Measurements from ENCODE around the gene INHBE.

Gene INHBE

DNA sequence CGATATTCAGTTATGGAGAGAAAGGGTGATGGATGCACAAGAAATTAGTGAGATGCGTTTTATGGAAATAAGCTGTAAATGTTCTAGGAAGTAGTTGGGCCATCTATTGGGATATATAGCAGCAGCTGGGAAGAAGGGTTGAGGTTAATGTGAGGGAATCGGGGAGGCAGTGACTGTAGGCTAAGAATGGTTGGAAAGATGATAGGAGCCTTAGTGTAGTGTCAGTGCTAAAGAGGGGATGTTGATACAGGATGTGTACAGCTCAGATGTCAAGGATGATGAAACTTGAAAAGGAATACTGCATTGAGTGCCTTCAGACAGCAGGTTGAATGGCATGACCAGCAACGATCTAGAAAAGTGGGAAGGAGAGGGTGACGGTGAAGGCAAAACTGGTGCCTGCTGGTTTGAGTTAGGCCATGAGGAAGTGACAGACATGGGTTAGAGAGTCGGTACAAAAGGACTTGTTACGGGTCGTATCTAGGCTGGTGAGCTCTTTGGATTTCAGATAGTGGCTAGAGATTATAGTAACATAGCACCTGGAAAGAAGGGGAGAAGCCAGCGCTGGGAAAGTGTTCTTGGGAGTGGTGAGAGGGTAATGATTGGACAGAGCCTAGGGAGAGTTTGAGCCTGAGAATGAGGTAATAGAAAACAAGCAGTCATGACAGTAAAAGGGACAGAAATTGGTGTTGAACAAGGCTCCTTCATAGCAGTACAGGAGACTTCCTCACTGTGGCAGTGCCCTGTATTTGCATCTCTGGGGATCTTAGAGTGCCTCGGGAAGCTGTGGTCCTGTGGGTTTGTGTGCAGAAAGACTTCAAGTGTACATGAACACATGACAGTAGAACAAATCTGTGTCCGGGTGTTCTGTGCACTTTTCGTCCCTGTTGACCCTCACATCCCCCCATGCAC is 42.4 kb downstream of the INHBE start:
- H3K9ac ChIP-seq (ENCODE audit: low read depth, low read length): no peak overlapping the region
- H4K20me1 ChIP-seq (ENCODE audit: insufficient read depth, low read length): peaks cover 28% of the 10 kb centered on the region; the same call in 1 of the 2 replicates
- H3K4me2 ChIP-seq (ENCODE audit: insufficient read depth, low read length): no peak overlapping the region
- H3K4me3 ChIP-seq (ENCODE audit: low read depth in 1 of 2, low read length in 2 of 2): no peak overlapping the region
- DNase-seq (no peak), ATAC-seq (ENCODE audit: insufficient read depth, low read depth) (peak; percentile 27)
- H3K27me3 ChIP-seq (ENCODE audit: insufficient read depth, low read length, poor library complexity): no peaks in the 10 kb centered on the region
- H3K9me3 ChIP-seq (ENCODE audit: insufficient read depth, low read length, severe bottlenecking): no peaks in the 10 kb centered on the region
- no peak overlapping the region for H3K27ac ChIP-seq (ENCODE audit: low read length)
- peaks cover 73% of the 10 kb centered on the region for H3K36me3 ChIP-seq (ENCODE audit: insufficient read depth, low read length)
- TF ChIP-seq CTCF (IDR thresholded peaks at IDR 0.05; ENCODE audit: borderline replicate concordance, extremely low read depth, low read length, poor library complexity, severe bottlenecking) (no peak), EZH2 (IDR thresholded peaks at IDR 0.05; ENCODE audit: borderline replicate concordance, low read depth, low read length, severe bottlenecking) (no peak)
- peaks cover 48% of the 10 kb centered on the region for H3K79me2 ChIP-seq (ENCODE audit: insufficient read depth, low read length)
- no peak overlapping the region for H2AFZ ChIP-seq (ENCODE audit: low read depth, low read length)
- no peaks in the 10 kb centered on the region for H3K4me1 ChIP-seq (ENCODE audit: insufficient read depth, low read length)

- Histone ChIP-seq H3K27me3 (ENCODE audit: insufficient read depth, low read length, poor library complexity) (no peaks in the 10 kb centered on the region), H3K79me2 (ENCODE audit: insufficient read depth, low read length) (peaks cover 42% of the 10 kb centered on the region), H3K4me2 (ENCODE audit: insufficient read depth, low read length) (no peak overlapping the region), H3K9me3 (ENCODE audit: insufficient read depth, low read length, severe bottlenecking) (no peaks in the 10 kb centered on the region), H4K20me1 (ENCODE audit: insufficient read depth, low read length) (peaks cover 23% of the 10 kb centered on the region; the same call in 1 of the 2 replicates), H3K36me3 (ENCODE audit: insufficient read depth, low read length) (peaks cover 74% of the 10 kb centered on the region), H3K27ac (ENCODE audit: low read length) (no peak overlapping the region), H2AFZ (ENCODE audit: low read depth, low read length) (no peak overlapping the region), H3K4me3 (ENCODE audit: low read depth in 1 of 2, low read length in 2 of 2) (no peak overlapping the region), H3K9ac (ENCODE audit: low read depth, low read length) (no peak overlapping the region), H3K4me1 (ENCODE audit: insufficient read depth, low read length) (no peaks in the 10 kb centered on the region)
- ATAC-seq (ENCODE audit: insufficient read depth, low read depth) (peak; percentile 34; the same call in 1 of the 3 replicates), DNase-seq (no peak)
- TF ChIP-seq EZH2 (IDR thresholded peaks at IDR 0.05; ENCODE audit: borderline replicate concordance, low read depth, low read length, severe bottlenecking) (no peak), CTCF (IDR thresholded peaks at IDR 0.05; ENCODE audit: borderline replicate concordance, extremely low read depth, low read length, poor library complexity, severe bottlenecking) (no peak)
Measured at GRCh38 chr12:57498132-57498502, 43.0 kb downstream of the INHBE start.

GRCh38 chr12:57498571-57498970 is 43.5 kb downstream of the INHBE start:
- H3K4me1 ChIP-seq (ENCODE audit: insufficient read depth, low read length): no peaks in the 10 kb centered on the region
- no peak overlapping the region for H3K4me2 ChIP-seq (ENCODE audit: insufficient read depth, low read length)
- TF ChIP-seq CTCF (IDR thresholded peaks at IDR 0.05; ENCODE audit: borderline replicate concordance, extremely low read depth, low read length, poor library complexity, severe bottlenecking) (no peak), EZH2 (IDR thresholded peaks at IDR 0.05; ENCODE audit: borderline replicate concordance, low read depth, low read length, severe bottlenecking) (no peak)
- H3K9me3 ChIP-seq (ENCODE audit: insufficient read depth, low read length, severe bottlenecking): no peaks in the 10 kb centered on the region
- H3K36me3 ChIP-seq (ENCODE audit: insufficient read depth, low read length): peaks cover 77% of the 10 kb centered on the region
- H3K9ac ChIP-seq (ENCODE audit: low read depth, low read length): no peak overlapping the region
- no peak for ATAC-seq (ENCODE audit: insufficient read depth, low read depth)
- peaks cover 23% of the 10 kb centered on the region; the same call in 1 of the 2 replicates for H4K20me1 ChIP-seq (ENCODE audit: insufficient read depth, low read length)
- no peaks in the 10 kb centered on the region for H3K27me3 ChIP-seq (ENCODE audit: insufficient read depth, low read length, poor library complexity)
- H3K27ac ChIP-seq (ENCODE audit: low read length): no peak overlapping the region
- no peak for DNase-seq
- peaks cover 42% of the 10 kb centered on the region for H3K79me2 ChIP-seq (ENCODE audit: insufficient read depth, low read length)
- no peak overlapping the region for H2AFZ ChIP-seq (ENCODE audit: low read depth, low read length)
- H3K4me3 ChIP-seq (ENCODE audit: low read depth in 1 of 2, low read length in 2 of 2): no peak overlapping the region
